RPMI7951 (cell line): ENCODE measurements around the gene P2RY14. TPM values are rescaled to one million over a fixed set of nuclear protein-coding genes. Genes with fewer than 3 reads are reported as not detected.

Source experiments
- DNase-seq: peaks from one replicate; pipeline ENCODE4 v3.0.0-alpha.2; 2012; ENCODE audit warnings: low read depth
- total RNA-seq: library from RNA; depleted of rRNA; stranded (reverse); fragments of >200 nt; shearing (Covaris generic); gene quantifications from 2 replicates; pipeline ENCODE4 v1.2.3, GENCODE V29; 2014

P2RY14 gene
- total RNA-seq, 1 experiment from 2014 or later, result not detected

DNA sequence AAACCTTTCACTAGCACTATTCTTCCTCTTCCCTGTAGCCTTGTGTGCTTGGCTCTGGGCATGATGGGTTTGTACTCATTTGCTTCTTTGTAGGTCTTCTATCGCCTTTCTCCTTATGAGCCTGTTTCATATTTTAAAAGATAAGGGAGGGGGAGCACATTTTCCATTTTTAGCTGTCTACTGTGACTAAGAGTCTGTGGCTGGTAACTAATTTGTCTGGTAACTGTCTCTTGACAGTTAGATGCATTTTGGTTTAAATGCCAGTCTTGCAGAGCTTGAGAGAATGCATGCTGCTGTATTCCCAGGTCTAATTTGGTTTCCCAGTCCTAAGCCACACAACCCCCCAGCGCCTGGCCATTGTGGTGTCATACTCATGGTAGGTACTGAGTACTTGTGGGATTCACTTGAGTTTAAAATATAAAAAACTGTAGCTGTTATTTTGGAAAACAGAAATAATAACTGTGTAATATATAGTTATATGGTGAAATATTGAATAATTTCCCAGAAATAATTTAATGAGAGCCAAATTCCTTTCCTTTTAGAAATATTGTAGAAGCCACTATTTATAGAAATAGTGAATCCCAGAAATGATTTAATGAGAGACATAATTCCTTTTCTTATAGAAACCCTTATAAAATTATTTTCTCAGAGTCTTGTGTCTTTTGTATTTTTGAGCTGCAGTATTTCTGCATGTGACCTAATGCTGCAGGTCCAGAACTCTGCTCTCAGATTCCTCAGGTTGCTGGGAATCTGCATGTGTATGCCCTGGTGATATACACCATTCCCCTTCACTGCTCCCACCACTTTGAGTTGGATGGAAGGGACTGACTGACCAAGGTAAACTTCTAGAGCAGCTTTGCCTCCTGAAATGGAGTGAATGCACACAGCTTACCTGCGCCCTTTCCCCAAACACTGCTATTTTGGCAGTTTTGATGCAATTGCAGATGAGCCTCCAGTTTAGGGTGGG, 61.4 kb downstream of the P2RY14 start:
- DNase-seq, result no peak

DNA sequence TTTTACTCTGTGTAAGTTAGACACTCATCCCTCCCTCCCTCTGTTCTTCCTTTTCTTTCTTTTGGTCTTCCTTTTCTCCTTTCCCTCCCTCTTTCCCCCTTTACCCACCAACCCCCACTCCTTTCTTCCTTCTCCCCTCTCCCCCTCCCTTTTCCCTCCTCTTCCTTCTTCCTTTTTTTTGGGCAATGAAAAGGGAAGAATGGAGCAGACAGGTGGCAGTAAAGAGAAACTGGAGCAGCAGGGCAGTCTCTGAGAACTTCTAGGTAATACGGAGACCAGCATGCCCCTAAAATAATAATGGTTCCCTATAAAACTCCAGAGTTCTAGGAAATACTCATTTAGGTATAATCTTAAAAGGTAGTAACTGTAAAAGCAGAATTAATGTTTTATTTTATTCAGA, 63.9 kb downstream of the P2RY14 start:
- DNase-seq, result no peak

DNA sequence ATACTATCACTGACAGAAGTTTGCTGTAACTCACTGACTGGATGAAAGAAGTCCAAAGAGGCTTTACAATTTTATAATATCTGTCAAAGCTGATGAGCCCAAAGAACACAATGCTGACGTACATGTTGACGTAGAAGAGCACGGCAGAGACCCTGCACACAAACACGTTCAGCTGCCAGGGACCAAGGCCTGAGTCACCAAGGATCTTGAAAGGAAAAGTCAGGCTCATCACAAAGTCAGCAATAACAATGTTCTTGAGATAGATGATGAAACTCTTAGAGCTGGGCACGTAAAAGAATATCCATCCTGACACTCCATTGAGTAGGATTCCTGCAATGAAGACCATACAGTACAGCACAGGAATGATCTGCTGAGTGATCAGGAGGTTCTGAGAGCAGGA, 64.5 kb downstream of the P2RY14 start:
- no peak for DNase-seq

DNA sequence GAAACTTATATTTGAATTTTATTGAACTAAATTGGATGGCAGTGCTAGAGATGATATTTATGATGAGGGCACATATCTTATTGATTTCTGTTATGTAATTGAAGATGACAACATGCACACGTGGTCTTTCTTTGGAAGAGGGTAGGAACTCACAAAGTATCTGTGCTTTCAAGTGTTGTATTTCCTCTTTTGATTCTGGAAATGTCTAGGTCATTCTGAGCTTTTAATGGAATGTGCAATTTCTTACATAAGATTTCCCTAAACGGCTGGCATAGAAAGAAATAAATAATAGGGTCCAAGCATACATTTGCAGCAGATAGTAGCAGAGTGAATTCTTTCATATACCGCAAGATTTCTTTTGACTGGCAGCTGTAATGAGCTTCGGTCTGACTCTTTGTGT, 65.2 kb downstream of the P2RY14 start:
- no peak for DNase-seq

DNA sequence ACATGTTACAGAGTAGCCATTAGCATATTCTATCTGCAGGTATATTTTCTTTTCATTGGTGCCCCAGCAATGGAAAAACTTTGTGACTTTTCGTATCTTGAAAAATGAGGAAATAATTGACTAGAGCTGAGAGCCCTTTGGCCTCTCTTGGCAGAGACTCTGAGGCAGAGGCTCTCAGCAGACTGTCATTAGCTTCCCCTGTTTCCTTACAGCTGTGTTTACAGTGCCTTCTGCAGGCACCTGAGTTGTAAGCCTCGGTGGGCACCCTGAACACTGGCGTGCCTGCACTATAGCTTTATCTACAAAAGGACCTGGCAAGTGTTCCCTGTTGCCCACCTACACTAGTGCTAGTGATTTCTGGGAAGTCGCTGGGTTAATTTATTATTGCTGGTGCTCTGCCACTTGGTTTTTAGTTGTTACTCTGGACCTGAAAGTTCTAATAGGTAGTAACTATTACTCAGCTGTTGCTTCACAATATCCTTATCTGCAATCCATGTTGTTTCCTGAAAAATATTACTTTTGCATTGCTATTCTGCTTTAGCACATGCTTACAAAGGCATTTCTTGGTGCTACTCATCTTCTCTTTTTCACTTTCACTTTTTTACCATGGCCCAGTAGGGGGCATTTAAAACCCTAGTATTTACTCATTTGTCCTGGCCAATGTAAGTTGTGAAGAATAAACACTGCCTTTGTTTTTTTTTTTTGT, 67.5 kb downstream of the P2RY14 start:
- DNase-seq, result no peak

DNA sequence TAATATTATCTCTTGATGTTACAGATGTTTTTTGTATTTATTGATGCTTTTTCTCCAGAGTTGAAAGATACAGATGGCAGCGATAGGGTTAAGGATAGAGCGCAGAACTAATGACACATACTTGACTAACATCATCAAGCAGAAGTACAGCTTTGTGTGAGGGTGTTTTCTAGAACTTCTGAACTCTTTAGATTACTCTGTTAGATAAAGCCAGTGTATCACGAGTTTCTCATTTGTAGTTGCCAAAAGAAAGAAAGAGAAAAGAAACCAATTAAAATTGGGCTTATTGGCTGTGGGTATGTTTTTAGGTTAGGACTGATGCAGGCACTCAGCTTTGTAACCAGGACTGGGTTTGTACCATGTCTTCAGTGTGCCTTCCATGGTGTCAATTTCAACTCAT, 68.7 kb downstream of the P2RY14 start:
- DNase-seq, result no peak

DNA sequence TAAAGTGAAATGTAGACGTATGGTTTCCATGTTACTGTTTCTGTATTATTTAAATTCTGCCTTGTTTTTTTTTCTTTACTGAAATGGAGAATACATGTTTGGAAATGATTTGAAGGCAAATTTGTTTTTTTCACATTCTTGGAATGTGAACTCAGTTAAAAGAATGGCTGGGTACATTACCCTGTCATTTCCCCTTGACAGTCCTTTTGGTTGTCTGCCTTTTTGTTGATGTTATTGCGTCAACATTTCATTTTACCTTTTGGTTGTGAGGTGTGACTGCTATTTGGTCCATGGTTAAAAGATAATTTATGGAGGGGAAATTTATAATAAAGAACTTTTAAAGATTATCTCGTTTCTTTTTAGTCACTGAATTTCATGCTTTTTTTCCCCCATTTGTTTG, 72.1 kb downstream of the P2RY14 start:
- DNase-seq, result no peak

DNA sequence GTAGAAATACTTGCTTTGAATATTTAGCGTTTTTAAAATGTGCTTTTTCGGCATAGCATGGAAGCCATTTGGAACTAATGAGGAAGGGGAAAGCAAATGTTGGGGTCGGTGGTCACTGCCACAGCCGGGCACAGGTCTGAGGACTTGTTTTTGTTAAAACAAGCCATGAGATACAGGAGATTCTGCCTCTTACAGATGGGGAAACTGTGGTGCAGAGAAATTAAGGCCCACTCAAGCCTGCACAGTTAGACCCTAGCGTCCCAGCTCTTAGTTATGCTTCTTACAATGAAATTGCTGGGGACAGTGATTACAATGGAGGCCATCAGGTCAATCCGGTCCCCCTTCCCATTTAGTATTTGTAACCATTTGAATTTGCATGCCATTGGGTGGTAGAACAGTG, 72.9 kb downstream of the P2RY14 start:
- DNase-seq, result no peak

DNA sequence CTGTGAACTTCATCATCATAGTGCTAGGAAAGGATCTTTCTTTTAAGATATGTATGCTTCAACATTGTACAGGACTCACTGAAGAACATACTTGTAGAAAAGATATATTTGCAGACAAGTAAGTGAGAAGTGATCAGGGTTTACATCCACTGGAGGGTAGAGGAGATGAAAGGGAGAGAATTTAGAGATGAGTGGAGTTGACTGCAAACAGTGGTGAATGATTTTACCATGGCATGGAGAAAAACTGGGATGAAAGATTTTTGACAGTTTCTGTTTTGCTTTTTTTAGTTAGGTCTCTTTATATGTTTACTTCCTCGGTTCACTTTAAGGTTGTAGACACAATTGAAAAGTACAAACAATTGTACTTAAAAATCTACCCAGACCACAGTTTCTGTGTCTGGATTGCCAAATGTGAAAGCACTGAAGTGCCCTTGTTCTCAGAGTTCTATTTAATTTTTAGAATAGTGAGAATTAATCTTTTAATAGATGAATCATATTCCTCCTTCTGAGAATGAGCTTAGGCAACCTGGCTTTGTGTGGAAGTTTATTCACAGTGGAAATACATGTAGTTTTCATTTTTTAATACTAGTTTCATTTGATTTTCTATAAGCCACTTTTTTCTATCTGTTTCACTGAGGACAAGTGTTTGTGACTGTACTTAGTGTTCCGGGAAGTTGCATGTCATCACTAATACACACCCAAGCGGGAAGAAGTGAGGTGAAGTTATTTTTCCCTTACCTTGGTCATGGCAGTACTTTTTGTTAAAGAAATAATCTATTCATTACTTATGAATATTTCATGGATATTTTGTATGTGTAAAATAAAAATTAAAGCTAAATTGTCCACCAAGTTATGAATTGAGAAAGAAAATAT, 73.6 kb downstream of the P2RY14 start:
- DNase-seq, result no peak

DNA sequence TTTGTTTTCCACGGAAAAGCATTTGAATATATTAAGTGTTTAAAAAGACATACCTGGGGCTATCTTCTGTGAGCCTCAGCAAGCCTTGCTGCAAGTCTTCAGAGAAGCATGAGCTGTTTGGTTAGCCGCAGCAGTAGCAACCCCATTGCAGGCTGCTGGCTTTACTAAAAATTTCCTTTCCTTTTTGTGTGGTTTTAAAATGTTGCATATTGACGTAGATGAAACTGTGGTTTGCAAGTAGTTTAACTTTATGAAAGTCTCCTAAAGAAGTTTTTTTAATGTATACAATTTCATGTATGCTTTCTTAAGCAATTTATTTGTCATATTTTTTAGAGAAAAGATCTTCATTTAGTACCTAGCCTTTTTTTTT, 75.3 kb downstream of the P2RY14 start, which contains the start of gene GPR171:
Gene GPR171, minus strand, starts transcription at position 166 of the 370 bp plus-strand sequence. CDS start 3,830 bp downstream, outside the sequence.
- DNase-seq, result no peak

DNA sequence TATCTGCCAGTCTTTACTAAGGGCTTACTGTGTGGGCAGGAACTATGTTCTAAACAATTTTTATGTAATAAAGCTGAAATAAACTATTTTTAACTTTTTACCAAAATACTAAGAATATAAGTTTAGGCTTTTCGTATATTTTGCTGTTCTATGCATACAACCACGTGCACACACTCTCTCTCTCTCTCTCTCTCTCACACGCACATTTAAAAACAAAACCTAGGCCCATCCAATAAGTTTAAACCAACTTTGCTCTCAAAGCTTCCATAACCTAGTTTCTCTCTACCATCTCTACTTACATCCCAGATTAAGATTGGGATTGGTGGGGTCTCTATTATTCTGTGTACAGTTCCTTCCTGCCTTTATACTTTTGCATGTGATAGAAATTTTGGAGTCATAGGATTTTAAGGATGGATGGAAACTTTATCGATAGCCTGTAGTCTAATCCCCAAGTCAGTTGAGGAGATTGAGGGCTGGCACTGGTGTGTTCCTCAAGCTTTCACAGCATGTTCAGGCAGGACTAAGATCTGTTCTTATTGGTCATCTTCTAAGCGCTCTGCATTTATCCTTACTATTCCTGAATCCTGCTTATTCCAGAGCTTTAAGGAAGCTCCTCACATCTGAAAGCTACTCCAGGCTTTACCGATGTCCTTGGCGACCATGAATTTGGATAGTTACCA, 77.2 kb downstream of the P2RY14 start:
- no peak for DNase-seq

DNA sequence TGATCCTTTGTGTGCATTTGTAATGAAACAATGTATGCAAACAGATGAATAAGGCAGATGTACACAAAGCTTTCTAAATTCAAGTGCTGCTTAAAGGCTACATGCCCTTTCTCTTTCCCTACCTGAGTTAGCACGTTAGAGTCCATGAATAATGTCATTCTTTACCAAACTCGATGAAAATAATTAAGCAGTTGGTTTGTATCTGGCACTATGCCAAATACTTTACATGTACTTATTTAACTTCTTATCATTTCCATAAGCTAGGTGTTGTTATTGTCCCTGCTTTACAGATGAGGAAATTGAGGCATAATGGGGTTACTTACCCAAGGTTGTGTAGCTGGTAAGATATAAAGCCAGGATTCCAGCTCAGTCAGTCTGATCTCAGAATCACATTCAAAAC, 77.8 kb downstream of the P2RY14 start:
- DNase-seq, result no peak

DNA sequence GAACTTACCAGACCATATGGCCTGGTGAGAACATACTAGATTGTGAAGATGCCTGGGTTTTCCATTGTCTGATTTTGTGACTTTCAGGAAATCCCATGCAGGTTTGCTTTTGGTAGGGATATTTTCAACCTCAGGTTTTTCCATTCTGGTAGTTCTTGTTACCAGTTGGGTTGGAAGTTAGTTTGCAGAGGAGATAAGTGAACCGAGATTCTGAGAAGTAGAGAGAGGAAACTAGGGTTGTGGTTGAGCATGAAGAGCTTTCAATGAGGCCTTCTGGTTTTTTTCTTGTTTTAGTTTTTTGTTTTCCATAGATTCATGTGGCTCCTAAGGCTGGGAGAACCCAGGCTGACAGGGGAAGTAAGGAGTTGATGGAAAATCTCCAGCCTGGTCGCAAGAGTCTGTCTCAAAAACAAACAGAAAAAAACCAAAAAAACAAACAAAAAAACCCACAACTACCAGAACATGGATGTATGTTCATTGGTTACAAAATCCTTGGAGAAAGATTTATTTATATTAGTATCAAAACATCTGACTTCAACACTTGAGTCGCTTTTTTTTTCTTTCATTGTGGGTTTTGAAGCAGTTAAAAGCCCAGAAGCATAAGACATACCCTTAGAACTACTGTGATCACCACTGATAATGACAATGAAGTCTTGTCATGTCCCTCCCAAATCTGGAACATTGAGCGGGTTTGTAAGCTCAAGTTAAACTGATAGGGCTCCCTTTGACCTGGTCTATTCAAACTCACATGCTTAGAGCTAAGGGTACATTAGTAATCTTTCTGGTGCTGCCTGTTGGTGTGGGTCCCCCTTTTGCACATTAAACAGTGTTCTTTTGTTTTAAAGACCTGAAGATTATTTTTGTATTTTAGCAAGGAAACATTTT, 78.5 kb downstream of the P2RY14 start:
- DNase-seq, result no peak

DNA sequence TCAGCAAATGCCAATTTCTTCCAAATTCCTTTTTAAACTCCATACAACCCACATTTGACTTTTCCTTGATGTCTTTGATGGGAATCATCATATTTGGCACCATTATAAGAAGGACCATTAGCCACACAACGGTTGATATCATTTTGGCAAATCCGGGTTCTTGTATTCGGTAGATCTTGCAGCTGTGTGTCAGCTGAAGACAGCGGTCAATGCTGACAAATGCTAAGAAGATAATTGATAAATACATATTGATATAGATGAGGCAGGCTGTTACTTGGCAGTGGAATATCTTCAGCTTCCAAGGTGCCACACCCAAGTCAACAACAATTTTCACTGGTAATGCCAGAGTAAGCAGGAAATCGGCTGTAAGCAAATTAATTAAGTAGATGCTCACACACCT, 79.5 kb downstream of the P2RY14 start:
- DNase-seq, result no peak

DNA sequence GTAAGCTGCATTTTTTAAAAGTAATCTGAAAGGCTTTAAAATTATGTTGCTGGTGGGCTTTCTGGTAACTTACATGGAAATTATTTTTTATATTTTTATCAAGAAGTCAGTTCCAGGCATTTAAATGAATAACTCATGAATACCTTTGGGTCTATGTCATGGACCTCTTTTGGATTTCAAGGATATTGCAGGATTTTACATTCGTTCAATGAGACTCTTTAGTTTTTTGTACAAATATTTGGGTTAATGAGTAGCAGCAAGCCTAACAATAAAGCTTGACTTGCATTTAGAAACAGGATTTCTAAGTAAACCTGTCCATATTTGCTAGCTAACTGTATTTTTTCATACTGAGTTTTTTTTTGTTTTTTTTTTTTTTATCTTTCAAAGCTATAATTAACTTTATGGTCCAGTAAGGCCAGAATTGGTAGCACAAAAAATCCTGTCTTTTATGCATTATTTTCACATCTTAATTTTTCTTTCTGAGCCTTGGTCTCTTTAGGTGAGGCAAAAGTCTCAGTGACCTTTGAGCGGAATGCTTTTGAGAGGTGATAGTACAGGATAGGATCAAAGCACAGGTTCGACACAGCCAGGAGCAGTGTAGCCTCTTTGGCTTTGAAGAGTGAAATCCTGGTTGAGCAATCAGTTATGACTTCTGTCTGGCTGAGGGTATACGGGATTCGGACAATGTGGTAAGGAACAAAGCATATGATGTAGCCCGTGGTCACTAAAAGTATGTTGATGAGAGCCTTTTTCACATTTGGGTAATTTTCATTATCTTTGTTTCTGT, 80.2 kb downstream of the P2RY14 start:
- no peak for DNase-seq

DNA sequence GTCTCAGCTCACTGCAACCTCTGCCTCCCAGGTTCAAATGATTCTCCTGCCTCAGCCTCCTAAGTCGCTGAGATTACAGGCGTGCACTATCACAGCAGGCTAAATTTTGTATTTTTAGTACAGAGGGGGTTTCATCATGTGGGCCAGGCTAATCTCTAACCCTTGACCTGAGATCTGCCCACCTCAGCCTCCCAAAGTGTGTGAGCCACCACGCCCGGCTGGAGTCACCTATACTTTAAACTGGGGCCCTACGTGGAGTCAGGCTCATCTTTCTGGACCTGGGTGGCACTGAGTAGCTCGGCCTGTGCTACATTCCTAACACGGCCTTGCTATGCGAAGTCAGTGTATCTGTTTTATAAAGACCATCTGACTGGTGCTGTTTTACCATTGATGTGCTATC, 81.1 kb downstream of the P2RY14 start:
- DNase-seq, result no peak

DNA sequence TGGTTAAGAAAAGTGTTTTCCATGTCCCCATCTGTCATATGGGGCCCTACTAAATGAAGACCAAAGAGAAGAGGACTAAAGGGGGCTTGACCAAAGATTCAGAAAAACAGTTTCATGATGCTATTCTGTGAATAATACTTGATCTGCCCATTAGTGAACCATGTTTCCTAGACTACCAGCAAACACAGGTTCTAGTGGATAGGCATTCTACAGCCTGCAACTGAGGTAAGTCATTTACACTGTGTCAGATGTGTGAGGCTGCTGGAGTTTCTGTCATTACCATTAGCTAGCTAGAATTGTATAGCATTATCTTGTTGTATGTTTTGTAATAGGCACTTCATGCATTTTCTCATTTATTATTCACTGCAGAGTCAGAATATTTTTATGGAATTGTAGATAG, 81.9 kb downstream of the P2RY14 start:
- DNase-seq, result no peak

DNA sequence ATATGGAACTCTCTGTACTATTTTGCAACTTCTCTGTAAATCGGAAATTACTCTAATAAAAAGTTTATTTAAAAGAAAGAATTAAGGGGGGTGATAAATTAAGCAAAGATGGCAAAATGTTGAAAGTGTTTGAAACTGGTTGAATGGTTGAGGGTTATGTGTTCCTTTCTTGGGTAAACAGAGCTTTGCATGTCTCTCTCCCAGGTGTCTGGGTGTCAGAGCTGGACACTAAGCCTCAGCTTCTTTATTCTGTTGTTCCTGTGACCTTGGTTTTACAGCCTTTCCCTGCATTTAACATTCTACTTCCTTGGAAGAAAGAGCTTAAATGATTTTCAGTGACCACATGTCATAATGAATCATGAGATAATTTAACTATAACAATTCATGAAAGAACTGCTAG, 82.5 kb downstream of the P2RY14 start:
- no peak for DNase-seq

DNA sequence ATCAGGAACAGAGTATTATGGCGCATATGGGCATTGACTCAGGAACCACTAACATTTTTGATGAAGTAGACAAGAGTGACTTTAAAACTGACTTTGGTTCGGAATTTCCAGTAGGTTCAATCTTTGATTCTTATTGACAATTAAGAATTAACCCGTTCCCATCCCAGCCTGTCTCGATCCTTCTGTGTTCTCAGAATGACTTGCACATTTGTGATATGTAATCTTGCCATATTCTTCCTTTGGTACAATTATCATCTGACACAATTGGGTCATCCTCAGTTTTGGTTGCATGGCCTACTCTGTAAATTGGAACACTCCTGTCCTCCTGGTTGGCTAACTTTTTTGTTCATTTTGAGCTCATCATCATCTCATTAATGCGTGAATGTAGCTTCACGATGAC, 85.8 kb downstream of the P2RY14 start:
- DNase-seq, result no peak

DNA sequence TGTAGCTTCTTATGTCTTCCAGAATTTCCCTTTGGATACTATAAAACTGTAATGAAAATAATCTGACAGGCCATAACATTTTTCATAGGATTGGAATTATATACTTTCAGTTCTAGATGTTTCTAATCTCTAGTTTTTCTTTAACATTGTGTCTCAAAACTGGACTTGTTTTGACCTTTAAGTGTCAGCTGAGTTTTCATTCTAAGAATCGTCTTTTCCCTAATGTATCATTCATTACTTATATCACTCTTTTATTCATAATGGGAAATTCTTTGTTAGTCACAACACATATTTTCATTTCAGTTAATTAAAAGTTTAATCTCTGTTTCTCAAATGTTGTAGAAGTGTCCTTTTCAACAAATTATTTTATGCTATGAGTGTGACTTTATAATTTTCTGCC, 87.2 kb downstream of the P2RY14 start:
- DNase-seq, result no peak
